GM23338 (cell line): ENCODE results near the gene TASP1. TPM values are rescaled to one million over a fixed set of nuclear protein-coding genes. Genes with fewer than 3 reads are reported as not detected.

Source experiments
- ATAC-seq: fragments of 200-7000 bp; cut with Tn5 transposase; 3 replicates; pipeline ENCODE4 v1.9.1; 2020
- DNase-seq: peaks from one replicate; pipeline ENCODE4 v3.0.0-alpha.2; 2015; ENCODE audit warnings: low spot score
- H2AFZ ChIP-seq: fragments of 200-600 bp; sonication (generic); 2 replicates; pipeline ENCODE4 v1.8.0; 2016; ENCODE audit warnings: antibody characterized with exemption, mild to moderate bottlenecking, moderate library complexity
- H3F3A ChIP-seq: fragments of 200-600 bp; sonication (generic); replicated peaks from 2 replicates; pipeline ENCODE4 v1.8.0; 2017; ENCODE audit warnings: antibody characterized with exemption, mixed run types, low read depth
- H3K27ac ChIP-seq: fragments of 200-600 bp; sonication (generic); 2 replicates; pipeline ENCODE4 v1.6.1; 2016; ENCODE audit warnings: low read depth
- H3K27me3 ChIP-seq: fragments of 200-600 bp; sonication (generic); 2 replicates; pipeline ENCODE4 v1.8.0; 2016; ENCODE audit warnings: mild to moderate bottlenecking, mixed run types, moderate library complexity; ENCODE audit not compliant: insufficient read depth
- H3K36me3 ChIP-seq: fragments of 200-600 bp; sonication (generic); 2 replicates; pipeline ENCODE4 v1.8.0; 2016; ENCODE audit warnings: mild to moderate bottlenecking; ENCODE audit not compliant: insufficient read depth
- H3K4me1 ChIP-seq: fragments of 200-600 bp; sonication (generic); 2 replicates; pipeline ENCODE4 v1.8.0; 2016; ENCODE audit warnings: mild to moderate bottlenecking, moderate library complexity; ENCODE audit not compliant: insufficient read depth
- H3K4me2 ChIP-seq: fragments of 200-600 bp; sonication (generic); 2 replicates; pipeline ENCODE4 v1.7.1; 2017; ENCODE audit warnings: mixed run types
- H3K4me3 ChIP-seq: fragments of 200-600 bp; sonication (generic); 2 replicates; pipeline ENCODE4 v1.6.1; 2016; ENCODE audit warnings: mixed run types
- H3K79me2 ChIP-seq: fragments of 200-600 bp; sonication (generic); replicated peaks from 2 replicates; pipeline ENCODE4 v1.8.0; 2017; ENCODE audit warnings: mild to moderate bottlenecking; ENCODE audit not compliant: insufficient read depth
- H3K9me2 ChIP-seq: fragments of 200-600 bp; sonication (generic); 2 replicates; pipeline ENCODE4 v1.8.0; 2017; ENCODE audit not compliant: insufficient read depth
- H4K20me1 ChIP-seq: fragments of 200-600 bp; sonication (generic); replicated peaks from 2 replicates; pipeline ENCODE4 v1.8.0; 2017; ENCODE audit warnings: mild to moderate bottlenecking; ENCODE audit not compliant: insufficient read depth
- H3K27ac Mint-ChIP-seq: 2 replicates; pipeline ENCODE4 v1.8.0; 2020; ENCODE audit warnings: inconsistent platforms, mild to moderate bottlenecking, moderate library complexity, mixed read lengths
- H3K27me3 Mint-ChIP-seq: 3 replicates; pipeline ENCODE4 v1.8.0; 2022; ENCODE audit warnings: low read depth, mild to moderate bottlenecking, moderate library complexity, mixed read lengths, inconsistent platforms; ENCODE audit not compliant: insufficient read depth, poor library complexity
- H3K36me3 Mint-ChIP-seq: 3 replicates; pipeline ENCODE4 v1.8.0; 2021; ENCODE audit warnings: low read depth, mild to moderate bottlenecking, inconsistent platforms, moderate library complexity, mixed read lengths
- H3K4me1 Mint-ChIP-seq: 3 replicates; pipeline ENCODE4 v1.8.0; 2020; ENCODE audit warnings: mild to moderate bottlenecking, inconsistent platforms, mixed read lengths
- H3K4me3 Mint-ChIP-seq: 3 replicates; pipeline ENCODE4 v1.8.0; 2021; ENCODE audit warnings: moderate library complexity, mild to moderate bottlenecking, inconsistent platforms, mixed read lengths
- H3K9me3 Mint-ChIP-seq: 3 replicates; pipeline ENCODE4 v1.8.0; 2020; ENCODE audit warnings: moderate library complexity, mild to moderate bottlenecking, inconsistent platforms, mixed read lengths
- EZH2phosphoT487 ChIP-seq: fragments of 200-600 bp; sonication (generic); IDR thresholded peaks from one replicate; pipeline ENCODE4 v1.8.1; 2018; ENCODE audit warnings: antibody characterized with exemption; ENCODE audit not compliant: unreplicated experiment
- JUNB ChIP-seq: IDR thresholded peaks from one replicate; pipeline ENCODE4 v1.6.1; 2016; ENCODE audit warnings: antibody characterized with exemption; ENCODE audit not compliant: unreplicated experiment
- NANOG ChIP-seq: IDR thresholded peaks from 2 replicates; pipeline ENCODE4 v1.6.1; 2016; ENCODE audit warnings: antibody characterized with exemption, borderline replicate concordance
- POLR2AphosphoS5 ChIP-seq: IDR thresholded peaks from 2 replicates; pipeline ENCODE4 v1.6.1; 2016; ENCODE audit warnings: antibody characterized with exemption, low read depth
- STAT1 ChIP-seq: IDR thresholded peaks from one replicate; pipeline ENCODE4 v1.6.1; 2016; ENCODE audit warnings: antibody characterized with exemption; ENCODE audit not compliant: unreplicated experiment
- ZNF114 ChIP-seq: fragments of 250-450 bp; sonication (Bioruptor Pico); IDR thresholded peaks from 2 replicates; pipeline ENCODE4 v1.5.0; 2020; ENCODE audit warnings: mild to moderate bottlenecking, moderate library complexity
- ZNF331 ChIP-seq: fragments of 250-450 bp; sonication (Bioruptor Pico); IDR thresholded peaks from 2 replicates; pipeline ENCODE4 v1.5.0; 2020; ENCODE audit warnings: low read depth, mild to moderate bottlenecking, moderate library complexity
- polyA plus RNA-seq: library from polyadenylated mRNA; unstranded; fragments of >200 nt; fragmentation: Nextera tagmentation; extraction: Ambion mirVana; gene quantifications from 2 replicates; pipeline ENCODE4 v1.2.1, GENCODE V29; 2016
- total RNA-seq: library from RNA; depleted of rRNA; stranded (reverse); fragments of >200 nt; shearing (Covaris generic); gene quantifications from 2 replicates; pipeline ENCODE4 v1.2.3, GENCODE V29; 2014
- TF ChIP-seq, protein P1 (sequence below): fragments of 250-450 bp; sonication (Bioruptor Pico); IDR thresholded peaks from 2 replicates; pipeline ENCODE4 v1.5.0; 2020; ENCODE audit warnings: mild to moderate bottlenecking, moderate library complexity
- TF ChIP-seq, protein P2 (sequence below): IDR thresholded peaks from one replicate; pipeline ENCODE4 v1.6.1; 2018; ENCODE audit warnings: antibody characterized with exemption; ENCODE audit not compliant: unreplicated experiment
- TF ChIP-seq, protein P3 (sequence below): IDR thresholded peaks from 2 replicates; pipeline ENCODE4 v1.6.1; 2016; ENCODE audit warnings: antibody characterized with exemption
- TF ChIP-seq, protein P4 (sequence below), 2 experiments: fragments of 200-600 bp in 1 of 2; sonication (generic) in 1 of 2; conservative IDR thresholded peaks; 2 replicates each; pipeline versions ENCODE4 v1.5.1 to v1.6.1; 2016 to 2017; ENCODE audit warnings: antibody characterized with exemption in 2 of 2, low read depth in 2 of 2, mild to moderate bottlenecking in 2 of 2, moderate library complexity in 1 of 2

Gene TASP1
- total and polyA plus RNA-seq, 2 experiments from 2014 or later = 9.7 to 9.8 TPM

DNA sequence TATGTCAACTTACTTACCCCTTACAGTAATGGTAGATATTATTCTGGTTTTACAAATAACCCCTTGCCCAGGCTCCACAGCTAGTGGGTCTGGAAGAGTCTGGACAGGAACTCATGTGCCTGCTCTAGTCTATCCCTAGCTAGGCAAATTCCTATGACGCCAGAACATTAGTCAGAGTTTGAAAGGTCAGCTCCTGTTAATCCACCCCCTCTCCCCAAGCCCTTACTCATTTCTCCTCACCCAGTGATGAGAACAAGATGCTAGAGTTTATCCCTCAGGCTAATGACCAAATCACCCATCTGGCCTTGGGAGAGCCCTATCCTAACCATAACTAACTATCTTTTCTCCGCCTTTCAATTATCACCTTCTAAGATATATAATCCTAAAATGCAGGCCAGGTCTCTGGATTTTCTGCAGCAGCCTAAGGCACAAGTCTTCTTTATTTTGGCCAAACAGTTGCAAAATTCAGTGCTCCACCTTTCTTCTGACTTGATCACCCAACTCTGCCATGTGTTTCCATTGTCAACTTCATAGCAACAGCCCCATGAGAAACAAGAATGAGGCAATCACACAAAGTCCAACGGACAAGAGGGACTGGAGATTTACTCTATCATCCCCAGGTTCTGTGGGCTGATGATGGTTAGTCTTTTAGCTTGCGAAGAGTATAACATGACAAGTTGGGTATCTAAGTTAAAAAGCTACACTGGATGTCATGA lies 113.3 kb downstream of the TASP1 start (continued):
- TF ChIP-seq, protein P1, sequence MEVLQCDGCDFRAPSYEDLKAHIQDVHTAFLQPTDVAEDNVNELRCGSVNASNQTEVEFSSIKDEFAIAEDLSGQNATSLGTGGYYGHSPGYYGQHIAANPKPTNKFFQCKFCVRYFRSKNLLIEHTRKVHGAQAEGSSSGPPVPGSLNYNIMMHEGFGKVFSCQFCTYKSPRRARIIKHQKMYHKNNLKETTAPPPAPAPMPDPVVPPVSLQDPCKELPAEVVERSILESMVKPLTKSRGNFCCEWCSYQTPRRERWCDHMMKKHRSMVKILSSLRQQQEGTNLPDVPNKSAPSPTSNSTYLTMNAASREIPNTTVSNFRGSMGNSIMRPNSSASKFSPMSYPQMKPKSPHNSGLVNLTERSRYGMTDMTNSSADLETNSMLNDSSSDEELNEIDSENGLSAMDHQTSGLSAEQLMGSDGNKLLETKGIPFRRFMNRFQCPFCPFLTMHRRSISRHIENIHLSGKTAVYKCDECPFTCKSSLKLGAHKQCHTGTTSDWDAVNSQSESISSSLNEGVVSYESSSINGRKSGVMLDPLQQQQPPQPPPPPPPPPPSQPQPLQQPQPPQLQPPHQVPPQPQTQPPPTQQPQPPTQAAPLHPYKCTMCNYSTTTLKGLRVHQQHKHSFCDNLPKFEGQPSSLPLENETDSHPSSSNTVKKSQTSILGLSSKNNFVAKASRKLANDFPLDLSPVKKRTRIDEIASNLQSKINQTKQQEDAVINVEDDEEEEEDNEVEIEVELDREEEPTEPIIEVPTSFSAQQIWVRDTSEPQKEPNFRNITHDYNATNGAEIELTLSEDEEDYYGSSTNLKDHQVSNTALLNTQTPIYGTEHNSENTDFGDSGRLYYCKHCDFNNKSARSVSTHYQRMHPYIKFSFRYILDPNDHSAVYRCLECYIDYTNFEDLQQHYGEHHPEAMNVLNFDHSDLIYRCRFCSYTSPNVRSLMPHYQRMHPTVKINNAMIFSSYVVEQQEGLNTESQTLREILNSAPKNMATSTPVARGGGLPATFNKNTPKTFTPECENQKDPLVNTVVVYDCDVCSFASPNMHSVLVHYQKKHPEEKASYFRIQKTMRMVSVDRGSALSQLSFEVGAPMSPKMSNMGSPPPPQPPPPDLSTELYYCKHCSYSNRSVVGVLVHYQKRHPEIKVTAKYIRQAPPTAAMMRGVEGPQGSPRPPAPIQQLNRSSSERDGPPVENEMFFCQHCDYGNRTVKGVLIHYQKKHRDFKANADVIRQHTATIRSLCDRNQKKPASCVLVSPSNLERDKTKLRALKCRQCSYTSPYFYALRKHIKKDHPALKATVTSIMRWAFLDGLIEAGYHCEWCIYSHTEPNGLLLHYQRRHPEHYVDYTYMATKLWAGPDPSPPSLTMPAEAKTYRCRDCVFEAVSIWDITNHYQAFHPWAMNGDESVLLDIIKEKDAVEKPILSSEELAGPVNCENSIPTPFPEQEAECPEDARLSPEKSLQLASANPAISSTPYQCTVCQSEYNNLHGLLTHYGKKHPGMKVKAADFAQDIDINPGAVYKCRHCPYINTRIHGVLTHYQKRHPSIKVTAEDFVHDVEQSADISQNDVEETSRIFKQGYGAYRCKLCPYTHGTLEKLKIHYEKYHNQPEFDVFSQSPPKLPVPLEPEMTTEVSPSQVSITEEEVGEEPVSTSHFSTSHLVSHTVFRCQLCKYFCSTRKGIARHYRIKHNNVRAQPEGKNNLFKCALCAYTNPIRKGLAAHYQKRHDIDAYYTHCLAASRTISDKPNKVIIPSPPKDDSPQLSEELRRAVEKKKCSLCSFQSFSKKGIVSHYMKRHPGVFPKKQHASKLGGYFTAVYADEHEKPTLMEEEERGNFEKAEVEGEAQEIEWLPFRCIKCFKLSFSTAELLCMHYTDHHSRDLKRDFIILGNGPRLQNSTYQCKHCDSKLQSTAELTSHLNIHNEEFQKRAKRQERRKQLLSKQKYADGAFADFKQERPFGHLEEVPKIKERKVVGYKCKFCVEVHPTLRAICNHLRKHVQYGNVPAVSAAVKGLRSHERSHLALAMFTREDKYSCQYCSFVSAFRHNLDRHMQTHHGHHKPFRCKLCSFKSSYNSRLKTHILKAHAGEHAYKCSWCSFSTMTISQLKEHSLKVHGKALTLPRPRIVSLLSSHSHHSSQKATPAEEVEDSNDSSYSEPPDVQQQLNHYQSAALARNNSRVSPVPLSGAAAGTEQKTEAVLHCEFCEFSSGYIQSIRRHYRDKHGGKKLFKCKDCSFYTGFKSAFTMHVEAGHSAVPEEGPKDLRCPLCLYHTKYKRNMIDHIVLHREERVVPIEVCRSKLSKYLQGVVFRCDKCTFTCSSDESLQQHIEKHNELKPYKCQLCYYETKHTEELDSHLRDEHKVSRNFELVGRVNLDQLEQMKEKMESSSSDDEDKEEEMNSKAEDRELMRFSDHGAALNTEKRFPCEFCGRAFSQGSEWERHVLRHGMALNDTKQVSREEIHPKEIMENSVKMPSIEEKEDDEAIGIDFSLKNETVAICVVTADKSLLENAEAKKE (CRISPR knock-in tag) = no peak

DNA sequence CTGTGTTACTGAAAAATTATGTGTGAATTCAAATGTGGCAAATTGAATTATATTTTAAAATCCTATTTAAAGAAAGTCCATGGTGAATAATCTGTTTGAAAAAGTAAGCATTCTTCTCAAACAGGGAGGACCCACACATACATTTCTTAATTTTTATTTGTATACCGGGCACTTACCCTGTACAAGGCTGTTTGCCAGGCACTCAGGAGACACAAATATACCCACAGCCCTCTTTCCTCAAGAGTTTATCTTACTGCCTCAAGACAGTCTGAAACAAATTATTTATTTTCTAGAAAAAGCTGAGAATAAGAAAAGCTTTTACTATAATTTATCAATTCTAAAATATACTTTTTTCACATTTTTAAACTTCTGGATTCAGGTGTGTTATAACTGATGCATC lies 114.4 kb downstream of the TASP1 start:
- Histone ChIP-seq H3K9me2 (no peaks in the 10 kb centered on the region), H3K36me3 (peaks cover 6% of the 10 kb centered on the region; the same call in 1 of the 2 replicates), H2AFZ (no peak overlapping the region), H3K4me2 (no peak overlapping the region), H3K79me2 (no peaks in the 10 kb centered on the region), H3F3A (no peaks in the 10 kb centered on the region), H3K4me1 (no peaks in the 10 kb centered on the region), H4K20me1 (no peaks in the 10 kb centered on the region), H3K27ac (no peak overlapping the region), H3K4me3 (no peak overlapping the region), H3K27me3 (no peaks in the 10 kb centered on the region)
- no peak overlapping the region for H3K27ac Mint-ChIP-seq
- no peaks in the 10 kb centered on the region for H3K27me3 Mint-ChIP-seq
- no peaks in the 10 kb centered on the region for H3K9me3 Mint-ChIP-seq
- H3K4me3 Mint-ChIP-seq = no peak overlapping the region
- DNase-seq = no peak
- no peak for ATAC-seq
- peaks cover 15% of the 10 kb centered on the region for H3K36me3 Mint-ChIP-seq
- no peaks in the 10 kb centered on the region for H3K4me1 Mint-ChIP-seq
- TF ChIP-seq ZNF114 (CRISPR knock-in tag) (no peak), ZNF331 (no peak), STAT1 (no peak), NANOG (no peak), EZH2phosphoT487 (no peak), JUNB (no peak), POLR2AphosphoS5 (no peak)
- TF ChIP-seq, protein P2, sequence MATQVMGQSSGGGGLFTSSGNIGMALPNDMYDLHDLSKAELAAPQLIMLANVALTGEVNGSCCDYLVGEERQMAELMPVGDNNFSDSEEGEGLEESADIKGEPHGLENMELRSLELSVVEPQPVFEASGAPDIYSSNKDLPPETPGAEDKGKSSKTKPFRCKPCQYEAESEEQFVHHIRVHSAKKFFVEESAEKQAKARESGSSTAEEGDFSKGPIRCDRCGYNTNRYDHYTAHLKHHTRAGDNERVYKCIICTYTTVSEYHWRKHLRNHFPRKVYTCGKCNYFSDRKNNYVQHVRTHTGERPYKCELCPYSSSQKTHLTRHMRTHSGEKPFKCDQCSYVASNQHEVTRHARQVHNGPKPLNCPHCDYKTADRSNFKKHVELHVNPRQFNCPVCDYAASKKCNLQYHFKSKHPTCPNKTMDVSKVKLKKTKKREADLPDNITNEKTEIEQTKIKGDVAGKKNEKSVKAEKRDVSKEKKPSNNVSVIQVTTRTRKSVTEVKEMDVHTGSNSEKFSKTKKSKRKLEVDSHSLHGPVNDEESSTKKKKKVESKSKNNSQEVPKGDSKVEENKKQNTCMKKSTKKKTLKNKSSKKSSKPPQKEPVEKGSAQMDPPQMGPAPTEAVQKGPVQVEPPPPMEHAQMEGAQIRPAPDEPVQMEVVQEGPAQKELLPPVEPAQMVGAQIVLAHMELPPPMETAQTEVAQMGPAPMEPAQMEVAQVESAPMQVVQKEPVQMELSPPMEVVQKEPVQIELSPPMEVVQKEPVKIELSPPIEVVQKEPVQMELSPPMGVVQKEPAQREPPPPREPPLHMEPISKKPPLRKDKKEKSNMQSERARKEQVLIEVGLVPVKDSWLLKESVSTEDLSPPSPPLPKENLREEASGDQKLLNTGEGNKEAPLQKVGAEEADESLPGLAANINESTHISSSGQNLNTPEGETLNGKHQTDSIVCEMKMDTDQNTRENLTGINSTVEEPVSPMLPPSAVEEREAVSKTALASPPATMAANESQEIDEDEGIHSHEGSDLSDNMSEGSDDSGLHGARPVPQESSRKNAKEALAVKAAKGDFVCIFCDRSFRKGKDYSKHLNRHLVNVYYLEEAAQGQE = no peak
- TF ChIP-seq, protein P3, sequence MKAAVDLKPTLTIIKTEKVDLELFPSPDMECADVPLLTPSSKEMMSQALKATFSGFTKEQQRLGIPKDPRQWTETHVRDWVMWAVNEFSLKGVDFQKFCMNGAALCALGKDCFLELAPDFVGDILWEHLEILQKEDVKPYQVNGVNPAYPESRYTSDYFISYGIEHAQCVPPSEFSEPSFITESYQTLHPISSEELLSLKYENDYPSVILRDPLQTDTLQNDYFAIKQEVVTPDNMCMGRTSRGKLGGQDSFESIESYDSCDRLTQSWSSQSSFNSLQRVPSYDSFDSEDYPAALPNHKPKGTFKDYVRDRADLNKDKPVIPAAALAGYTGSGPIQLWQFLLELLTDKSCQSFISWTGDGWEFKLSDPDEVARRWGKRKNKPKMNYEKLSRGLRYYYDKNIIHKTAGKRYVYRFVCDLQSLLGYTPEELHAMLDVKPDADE = no peak
- TF ChIP-seq, protein P4, sequence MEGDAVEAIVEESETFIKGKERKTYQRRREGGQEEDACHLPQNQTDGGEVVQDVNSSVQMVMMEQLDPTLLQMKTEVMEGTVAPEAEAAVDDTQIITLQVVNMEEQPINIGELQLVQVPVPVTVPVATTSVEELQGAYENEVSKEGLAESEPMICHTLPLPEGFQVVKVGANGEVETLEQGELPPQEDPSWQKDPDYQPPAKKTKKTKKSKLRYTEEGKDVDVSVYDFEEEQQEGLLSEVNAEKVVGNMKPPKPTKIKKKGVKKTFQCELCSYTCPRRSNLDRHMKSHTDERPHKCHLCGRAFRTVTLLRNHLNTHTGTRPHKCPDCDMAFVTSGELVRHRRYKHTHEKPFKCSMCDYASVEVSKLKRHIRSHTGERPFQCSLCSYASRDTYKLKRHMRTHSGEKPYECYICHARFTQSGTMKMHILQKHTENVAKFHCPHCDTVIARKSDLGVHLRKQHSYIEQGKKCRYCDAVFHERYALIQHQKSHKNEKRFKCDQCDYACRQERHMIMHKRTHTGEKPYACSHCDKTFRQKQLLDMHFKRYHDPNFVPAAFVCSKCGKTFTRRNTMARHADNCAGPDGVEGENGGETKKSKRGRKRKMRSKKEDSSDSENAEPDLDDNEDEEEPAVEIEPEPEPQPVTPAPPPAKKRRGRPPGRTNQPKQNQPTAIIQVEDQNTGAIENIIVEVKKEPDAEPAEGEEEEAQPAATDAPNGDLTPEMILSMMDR (conservative IDR thresholded peaks at IDR 0.05; ENCODE audit: low read depth in 2 of 2) = no peak
